ENCODE measurements around the gene OLR1. TPM values are rescaled to one million over a fixed set of nuclear protein-coding genes. Genes with fewer than 3 reads are reported as not detected.
A peak's percentile ranks its signal among the peaks of the same experiment; 100 is the strongest.

The OLR1 gene
- total RNA-seq, 1 donor from 2014 or later, result 0.55 TPM

- H3K36me3 ChIP-seq, result no peaks in the 10 kb centered on the region
- TF ChIP-seq CTCF (IDR thresholded peaks at IDR 0.05; ENCODE audit: borderline replicate concordance), result no peak
Measured at GRCh38 chr12:10186299-10186698, 14.4 kb upstream of the OLR1 start.

GRCh38 chr12:10184261-10184843, 12.4 kb upstream of the OLR1 start:
- Histone ChIP-seq H3K4me3 (no peak overlapping the region), H3K4me1 (no peaks in the 10 kb centered on the region), H3K27me3 (ENCODE audit: low read depth) (peaks cover 32% of the 10 kb centered on the region), H3K27ac (replicated peaks) (no peak overlapping the region), H3K9me3 (replicated peaks) (no peaks in the 10 kb centered on the region), H3K36me3 (no peaks in the 10 kb centered on the region)
- DNase-seq, result no peak
- no peak for TF ChIP-seq CTCF (IDR thresholded peaks at IDR 0.05; ENCODE audit: borderline replicate concordance)
- intact Hi-C loops (cut with micrococcal nuclease), result no loop called here

More at GRCh38 chr12:10186299-10186698, 14.4 kb upstream of the OLR1 start:
- peaks cover 13% of the 10 kb centered on the region for H3K4me1 ChIP-seq
- no peaks in the 10 kb centered on the region for H3K9me3 ChIP-seq (replicated peaks)
- intact Hi-C loops (cut with micrococcal nuclease), result no loop called here
- peaks cover 18% of the 10 kb centered on the region for H3K27me3 ChIP-seq (ENCODE audit: low read depth)
- no peak overlapping the region for H3K27ac ChIP-seq (replicated peaks)
- DNase-seq, result peak; percentile 29
- no peak overlapping the region for H3K4me3 ChIP-seq

GRCh38 chr12:10182354-10183049, 10.6 kb upstream of the OLR1 start:
- no peak overlapping the region for H3K4me3 ChIP-seq
- no peak for TF ChIP-seq CTCF (IDR thresholded peaks at IDR 0.05; ENCODE audit: borderline replicate concordance)
- no peaks in the 10 kb centered on the region for H3K36me3 ChIP-seq
- no peak overlapping the region for H3K27ac ChIP-seq (replicated peaks)
- H3K4me1 ChIP-seq, result no peaks in the 10 kb centered on the region
- H3K27me3 ChIP-seq (ENCODE audit: low read depth), result peaks cover 39% of the 10 kb centered on the region
- H3K9me3 ChIP-seq (replicated peaks), result no peaks in the 10 kb centered on the region
- intact Hi-C loops (cut with micrococcal nuclease), result no loop called here
- no peak for DNase-seq

GRCh38 chr12:10179776-10180181, 7.8 kb upstream of the OLR1 start:
- TF ChIP-seq CTCF (IDR thresholded peaks at IDR 0.05; ENCODE audit: borderline replicate concordance), result no peak
- H3K4me1 ChIP-seq, result no peaks in the 10 kb centered on the region
- intact Hi-C loops (cut with micrococcal nuclease), result no loop called here

GRCh38 chr12:10178821-10179220, 6.9 kb upstream of the OLR1 start, which contains the start of gene TMEM52B:
Gene TMEM52B, plus strand, starts transcription at chr12:10179032. Its CDS starts 543 bp downstream, at chr12:10179575.
- H3K27ac ChIP-seq (replicated peaks), result no peak within 1 kb of the TSS
- H3K27me3 ChIP-seq (ENCODE audit: low read depth), result peaks cover 23% of the 10 kb centered on the region
- H3K36me3 ChIP-seq, result no peaks in the 10 kb centered on the region
- no peaks in the 10 kb centered on the region for H3K4me1 ChIP-seq
- no peaks in the 10 kb centered on the region for H3K9me3 ChIP-seq (replicated peaks)
- no peak within 1 kb of the TSS for H3K4me3 ChIP-seq
- intact Hi-C loops (cut with micrococcal nuclease), result no loop called here
- no peak for DNase-seq
- no peak for TF ChIP-seq CTCF (IDR thresholded peaks at IDR 0.05; ENCODE audit: borderline replicate concordance)

More at GRCh38 chr12:10179776-10180181, 7.8 kb upstream of the OLR1 start:
- no peak for DNase-seq
- H3K4me3 ChIP-seq, result no peak overlapping the region
- no peaks in the 10 kb centered on the region for H3K9me3 ChIP-seq (replicated peaks)
- H3K27ac ChIP-seq (replicated peaks), result no peak overlapping the region
- no peaks in the 10 kb centered on the region for H3K36me3 ChIP-seq
- H3K27me3 ChIP-seq (ENCODE audit: low read depth), result peaks cover 28% of the 10 kb centered on the region

Data from left ventricle myocardium inferior (tissue), 1 donor.